ENCODE data around the gene GRID2.

The GRID2 gene

GRCh38 chr4:93743022-93743421 is 1439.3 kb downstream of the GRID2 start:
- no peak for DNase-seq (ENCODE audit: insufficient read length)
- no peak for FAIRE-seq
- no peak for TF ChIP-seq POLR2AphosphoS5 (IDR thresholded peaks at IDR 0.05; ENCODE audit: low read depth, low read length)
- no peak for TF ChIP-seq POLR2A (IDR thresholded peaks at IDR 0.05; ENCODE audit: low read depth, low read length)
- no peak for TF ChIP-seq TAF1 (IDR thresholded peaks at IDR 0.05; ENCODE audit: borderline replicate concordance, low read depth, low read length)

GRCh38 chr4:93743635-93744034 is 1439.9 kb downstream of the GRID2 start:
- TF ChIP-seq POLR2AphosphoS5 (IDR thresholded peaks at IDR 0.05; ENCODE audit: low read depth, low read length): no peak
- no peak for TF ChIP-seq TAF1 (IDR thresholded peaks at IDR 0.05; ENCODE audit: borderline replicate concordance, low read depth, low read length)
- no peak for TF ChIP-seq POLR2A (IDR thresholded peaks at IDR 0.05; ENCODE audit: low read depth, low read length)
- DNase-seq (ENCODE audit: insufficient read length) (no peak), FAIRE-seq (no peak)

- DNase-seq (ENCODE audit: insufficient read length) (no peak), FAIRE-seq (no peak)
- TF ChIP-seq TAF1 (IDR thresholded peaks at IDR 0.05; ENCODE audit: borderline replicate concordance, low read depth, low read length) (no peak), POLR2A (IDR thresholded peaks at IDR 0.05; ENCODE audit: low read depth, low read length) (no peak), POLR2AphosphoS5 (IDR thresholded peaks at IDR 0.05; ENCODE audit: low read depth, low read length) (no peak)
Observed at GRCh38 chr4:93744961-93745360, 1441.2 kb downstream of the GRID2 start.

GRCh38 chr4:93746031-93746430 is 1442.3 kb downstream of the GRID2 start:
- DNase-seq (ENCODE audit: insufficient read length) (no peak), FAIRE-seq (no peak)
- TF ChIP-seq POLR2A (IDR thresholded peaks at IDR 0.05; ENCODE audit: low read depth, low read length) (no peak), POLR2AphosphoS5 (IDR thresholded peaks at IDR 0.05; ENCODE audit: low read depth, low read length) (no peak), TAF1 (IDR thresholded peaks at IDR 0.05; ENCODE audit: borderline replicate concordance, low read depth, low read length) (no peak)

GRCh38 chr4:93747220-93747619 is 1443.5 kb downstream of the GRID2 start:
- FAIRE-seq (no peak), DNase-seq (ENCODE audit: insufficient read length) (no peak)
- no peak for TF ChIP-seq POLR2AphosphoS5 (IDR thresholded peaks at IDR 0.05; ENCODE audit: low read depth, low read length)
- TF ChIP-seq TAF1 (IDR thresholded peaks at IDR 0.05; ENCODE audit: borderline replicate concordance, low read depth, low read length): no peak
- TF ChIP-seq POLR2A (IDR thresholded peaks at IDR 0.05; ENCODE audit: low read depth, low read length): no peak

GRCh38 chr4:93748373-93749291 is 1444.9 kb downstream of the GRID2 start:
- no peak for DNase-seq (ENCODE audit: insufficient read length)
- peak; percentile 27 for FAIRE-seq

GRCh38 chr4:93749292-93749761 is 1445.6 kb downstream of the GRID2 start:
- FAIRE-seq (peak; percentile 78), DNase-seq (ENCODE audit: insufficient read length) (no peak)
- TF ChIP-seq TAF1 (IDR thresholded peaks at IDR 0.05; ENCODE audit: borderline replicate concordance, low read depth, low read length) (no peak), POLR2AphosphoS5 (IDR thresholded peaks at IDR 0.05; ENCODE audit: low read depth, low read length) (no peak), POLR2A (IDR thresholded peaks at IDR 0.05; ENCODE audit: low read depth, low read length) (no peak)

More at GRCh38 chr4:93748373-93749291, 1444.9 kb downstream of the GRID2 start:
- no peak for TF ChIP-seq POLR2A (IDR thresholded peaks at IDR 0.05; ENCODE audit: low read depth, low read length)
- TF ChIP-seq TAF1 (IDR thresholded peaks at IDR 0.05; ENCODE audit: borderline replicate concordance, low read depth, low read length): no peak
- TF ChIP-seq POLR2AphosphoS5 (IDR thresholded peaks at IDR 0.05; ENCODE audit: low read depth, low read length): no peak

- FAIRE-seq: no peak
- no peak for TF ChIP-seq TAF1 (IDR thresholded peaks at IDR 0.05; ENCODE audit: borderline replicate concordance, low read depth, low read length)
- TF ChIP-seq POLR2AphosphoS5 (IDR thresholded peaks at IDR 0.05; ENCODE audit: low read depth, low read length): no peak
- TF ChIP-seq POLR2A (IDR thresholded peaks at IDR 0.05; ENCODE audit: low read depth, low read length): no peak
- DNase-seq (ENCODE audit: insufficient read length): no peak
Observed at GRCh38 chr4:93751411-93751810, 1447.6 kb downstream of the GRID2 start.

GRCh38 chr4:93756101-93756500 is 1452.3 kb downstream of the GRID2 start:
- no peak for FAIRE-seq
- TF ChIP-seq TAF1 (IDR thresholded peaks at IDR 0.05; ENCODE audit: borderline replicate concordance, low read depth, low read length): no peak
- no peak for DNase-seq (ENCODE audit: insufficient read length)

- DNase-seq (ENCODE audit: insufficient read length) (no peak), FAIRE-seq (no peak)
- no peak for TF ChIP-seq POLR2AphosphoS5 (IDR thresholded peaks at IDR 0.05; ENCODE audit: low read depth, low read length)
- no peak for TF ChIP-seq POLR2A (IDR thresholded peaks at IDR 0.05; ENCODE audit: low read depth, low read length)
- TF ChIP-seq TAF1 (IDR thresholded peaks at IDR 0.05; ENCODE audit: borderline replicate concordance, low read depth, low read length): no peak
Observed at GRCh38 chr4:93759506-93759905, 1455.7 kb downstream of the GRID2 start.

- no peak for DNase-seq (ENCODE audit: insufficient read length)
- TF ChIP-seq POLR2A (IDR thresholded peaks at IDR 0.05; ENCODE audit: low read depth, low read length): no peak
- no peak for TF ChIP-seq TAF1 (IDR thresholded peaks at IDR 0.05; ENCODE audit: borderline replicate concordance, low read depth, low read length)
- no peak for TF ChIP-seq POLR2AphosphoS5 (IDR thresholded peaks at IDR 0.05; ENCODE audit: low read depth, low read length)
- no peak for FAIRE-seq
Observed at GRCh38 chr4:93760284-93760683, 1456.5 kb downstream of the GRID2 start.

- no peak for DNase-seq (ENCODE audit: insufficient read length)
- FAIRE-seq: no peak
- TF ChIP-seq TAF1 (IDR thresholded peaks at IDR 0.05; ENCODE audit: borderline replicate concordance, low read depth, low read length): no peak
Observed at GRCh38 chr4:93761286-93761685, 1457.5 kb downstream of the GRID2 start.
